SU-DHL-6 (cell line): ENCODE data around the gene C5AR1.

Experiments used
- H2AFZ ChIP-seq: fragments of 200-600 bp; sonication (generic); 2 replicates; pipeline ENCODE4 v1.6.1; 2014; ENCODE audit warnings: low read depth, mild to moderate bottlenecking, moderate library complexity, mixed read lengths, antibody characterized with exemption, low read length; ENCODE audit not compliant: severe bottlenecking
- H3F3A ChIP-seq: fragments of 200-600 bp; shearing (Covaris generic); 2 replicates; pipeline ENCODE4 v1.6.0; 2016; ENCODE audit warnings: antibody characterized with exemption, mild to moderate bottlenecking; ENCODE audit not compliant: insufficient read depth
- H3K27ac ChIP-seq: fragments of 200-600 bp; sonication (generic); 2 replicates; pipeline ENCODE4 v1.5.1; 2016; ENCODE audit warnings: low read depth, mild to moderate bottlenecking, low read length, moderate library complexity, mixed read lengths
- H3K27me3 ChIP-seq: fragments of 200-600 bp; sonication (generic), shearing (Covaris generic); 2 replicates; pipeline ENCODE4 v1.6.0; 2014; ENCODE audit warnings: mild to moderate bottlenecking, low read length
- H3K36me3 ChIP-seq: fragments of 200-600 bp; sonication (generic); 2 replicates; pipeline ENCODE4 v1.6.1; 2014; ENCODE audit warnings: mild to moderate bottlenecking, low read length, mixed read lengths
- H3K4me2 ChIP-seq: fragments of 300-600, 200-600 bp; shearing (Covaris generic), sonication (generic); 2 replicates; pipeline ENCODE4 v1.6.0; 2014; ENCODE audit warnings: low read length, low read depth, mild to moderate bottlenecking; ENCODE audit not compliant: poor library complexity, severe bottlenecking
- H3K4me3 ChIP-seq: fragments of 200-600 bp; sonication (generic); 2 replicates; pipeline ENCODE4 v1.5.1; 2014; ENCODE audit warnings: antibody characterized with exemption, low read length, mild to moderate bottlenecking, mixed read lengths; ENCODE audit not compliant: insufficient read depth, poor library complexity, severe bottlenecking
- H3K79me2 ChIP-seq: fragments of 200-600 bp; sonication (generic); 2 replicates; pipeline ENCODE4 v1.6.1; 2014; ENCODE audit warnings: mild to moderate bottlenecking, low read length, moderate library complexity; ENCODE audit not compliant: insufficient read depth
- H3K9ac ChIP-seq: fragments of 200-600 bp; sonication (generic); 2 replicates; pipeline ENCODE4 v1.7.0; 2014; ENCODE audit warnings: mild to moderate bottlenecking, low read length
- H3K9me2 ChIP-seq: fragments of 200-600 bp; sonication (generic); replicated peaks from 2 replicates; pipeline ENCODE4 v1.6.1; 2014; ENCODE audit warnings: low read length; ENCODE audit not compliant: insufficient read depth
- H3K9me3 ChIP-seq: fragments of 200-600 bp; sonication (generic); 2 replicates; pipeline ENCODE4 v1.6.1; 2014; ENCODE audit warnings: low read length, mixed read lengths; ENCODE audit not compliant: insufficient read depth
- H4K20me1 ChIP-seq: fragments of 200-600 bp; sonication (generic); 2 replicates; pipeline ENCODE4 v1.6.1; 2014; ENCODE audit warnings: low read depth, mild to moderate bottlenecking, antibody characterized with exemption, low read length, moderate library complexity, mixed read lengths
- CTCF ChIP-seq: fragments of 200-600 bp; sonication (generic); IDR thresholded peaks from one replicate; pipeline ENCODE4 v1.5.1; 2017; ENCODE audit warnings: antibody characterized with exemption, mild to moderate bottlenecking, low read length, moderate library complexity; ENCODE audit not compliant: insufficient read depth, poor library complexity, severe bottlenecking
- EZH2phosphoT487 ChIP-seq: fragments of 200-600 bp; sonication (generic), shearing (Covaris generic); conservative IDR thresholded peaks from 2 replicates; pipeline ENCODE4 v1.6.1; 2018; ENCODE audit warnings: mild to moderate bottlenecking, antibody characterized with exemption, low read length, moderate library complexity, mixed read lengths

Gene C5AR1

GRCh38 chr19:47306303-47306702, 3.4 kb upstream of the C5AR1 start:
- no peaks in the 10 kb centered on the region for H4K20me1 ChIP-seq
- no peak overlapping the region for H2AFZ ChIP-seq
- 0 out of 2 replicates have a peak, but pooled peaks cover 3% of the 10 kb centered on the region for H3K27me3 ChIP-seq
- H3K79me2 ChIP-seq: no peaks in the 10 kb centered on the region
- no peak overlapping the region for H3K9ac ChIP-seq
- no peak overlapping the region for H3K27ac ChIP-seq
- H3K9me2 ChIP-seq: no peaks in the 10 kb centered on the region
- H3K9me3 ChIP-seq: no peaks in the 10 kb centered on the region
- H3K4me3 ChIP-seq: no peak overlapping the region
- H3F3A ChIP-seq: no peaks in the 10 kb centered on the region
- H3K36me3 ChIP-seq: no peaks in the 10 kb centered on the region
- no peak overlapping the region for H3K4me2 ChIP-seq
- TF ChIP-seq EZH2phosphoT487 (no peak), CTCF (no peak)

- no peaks in the 10 kb centered on the region for H4K20me1 ChIP-seq
- H3K9ac ChIP-seq: no peak overlapping the region
- no peak overlapping the region for H2AFZ ChIP-seq
- TF ChIP-seq CTCF: no peak
- no peak for TF ChIP-seq EZH2phosphoT487
- no peak overlapping the region for H3K4me3 ChIP-seq
- H3K27ac ChIP-seq: no peak overlapping the region
- H3F3A ChIP-seq: no peaks in the 10 kb centered on the region
- no peaks in the 10 kb centered on the region for H3K79me2 ChIP-seq
- 0 out of 2 replicates have a peak, but pooled peaks cover 3% of the 10 kb centered on the region for H3K27me3 ChIP-seq
- H3K4me2 ChIP-seq: no peak overlapping the region
- no peaks in the 10 kb centered on the region for H3K9me2 ChIP-seq
- H3K9me3 ChIP-seq: no peaks in the 10 kb centered on the region
- H3K36me3 ChIP-seq: no peaks in the 10 kb centered on the region
These were observed 623 bp upstream of the C5AR1 start for GRCh38 chr19:47309038-47309437.

- Histone ChIP-seq H3F3A (no peaks in the 10 kb centered on the region), H3K27me3 (0 out of 2 replicates have a peak, but pooled peaks cover 3% of the 10 kb centered on the region), H3K9me2 (no peaks in the 10 kb centered on the region), H3K79me2 (no peaks in the 10 kb centered on the region), H3K4me3 (no peak overlapping the region), H3K9me3 (no peaks in the 10 kb centered on the region), H3K9ac (no peak overlapping the region), H3K27ac (no peak overlapping the region), H2AFZ (no peak overlapping the region), H4K20me1 (no peaks in the 10 kb centered on the region), H3K36me3 (no peaks in the 10 kb centered on the region), H3K4me2 (no peak overlapping the region)
- no peak for TF ChIP-seq CTCF
- TF ChIP-seq EZH2phosphoT487: no peak
These were observed 662 bp downstream of the C5AR1 start for GRCh38 chr19:47310323-47310722.

- Histone ChIP-seq H3K27me3 (0 out of 2 replicates have a peak, but pooled peaks cover 3% of the 10 kb centered on the region), H3K4me2 (no peak overlapping the region), H3K9me2 (no peaks in the 10 kb centered on the region), H3K36me3 (no peaks in the 10 kb centered on the region), H4K20me1 (no peaks in the 10 kb centered on the region), H3F3A (no peaks in the 10 kb centered on the region), H3K9ac (no peak overlapping the region), H3K79me2 (no peaks in the 10 kb centered on the region), H2AFZ (no peak overlapping the region), H3K27ac (no peak overlapping the region), H3K4me3 (no peak overlapping the region), H3K9me3 (no peaks in the 10 kb centered on the region)
- TF ChIP-seq CTCF (no peak), EZH2phosphoT487 (no peak)
These were observed 1.2 kb downstream of the C5AR1 start for GRCh38 chr19:47310819-47311218.
